COLO668 (cell line): ENCODE measurements around the gene NOC4L.
A peak's percentile ranks its signal among the peaks of the same experiment; 100 is the strongest.

Source experiments
- DNase-seq: peaks from one replicate; lab custom pipeline; 2025; ENCODE audit not compliant: unreplicated experiment; lab: John Stamatoyannopoulos, UW

NOC4L gene

DNA sequence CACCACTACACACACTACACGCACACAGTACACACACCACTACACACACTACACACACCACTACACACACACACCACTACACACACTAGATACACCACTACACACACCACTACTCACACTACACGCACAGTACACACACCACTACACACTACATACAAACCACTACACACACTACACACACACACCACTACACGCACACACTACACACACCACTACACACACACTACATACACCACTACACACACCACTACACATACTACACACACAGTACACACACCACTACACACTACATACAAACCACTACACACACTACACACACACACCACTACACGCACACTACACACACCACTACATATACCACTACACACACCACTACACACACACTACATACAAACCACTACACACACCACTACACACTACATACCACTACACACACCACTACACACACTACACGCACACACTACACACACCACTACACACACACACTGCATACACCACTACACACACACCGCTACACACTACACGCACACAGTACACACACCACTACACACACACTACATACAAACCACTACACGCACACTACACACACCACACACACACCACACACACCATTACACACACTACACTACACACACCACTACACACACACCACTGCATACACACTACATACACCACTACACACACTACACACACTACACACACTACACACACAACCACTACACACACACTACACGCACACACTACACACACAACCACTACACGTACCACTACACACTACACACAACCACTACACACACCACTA is 11.7 kb downstream of the NOC4L start:
- DNase-seq = no peak

- DNase-seq = no peak
Observed at GRCh38 chr12:132156573-132157325, 12.5 kb downstream of the NOC4L start.

DNA sequence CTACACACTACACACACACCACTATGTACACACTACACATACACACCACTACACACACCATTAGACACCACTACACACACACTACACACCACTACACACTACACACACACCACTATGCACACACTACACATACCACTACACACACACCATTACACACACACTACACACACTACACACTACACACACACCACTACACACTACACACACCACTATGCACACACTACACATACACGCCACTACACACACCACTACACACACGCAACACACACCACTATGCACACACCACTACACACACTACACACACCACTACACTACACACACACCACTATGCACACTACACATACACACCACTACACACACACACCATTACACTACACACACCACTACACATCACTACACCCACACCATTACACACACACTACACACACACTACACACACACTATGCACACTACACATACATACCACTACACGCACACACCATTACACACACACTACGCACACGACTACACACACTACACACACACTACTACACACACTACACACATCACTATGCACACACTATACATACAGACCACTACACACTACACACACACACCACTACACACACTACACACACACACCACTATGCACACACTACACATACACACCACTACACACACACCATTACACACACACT is 13.6 kb downstream of the NOC4L start:
- DNase-seq = no peak

GRCh38 chr12:132158677-132159554 is 14.7 kb downstream of the NOC4L start:
- peak; percentile 7 for DNase-seq

DNA sequence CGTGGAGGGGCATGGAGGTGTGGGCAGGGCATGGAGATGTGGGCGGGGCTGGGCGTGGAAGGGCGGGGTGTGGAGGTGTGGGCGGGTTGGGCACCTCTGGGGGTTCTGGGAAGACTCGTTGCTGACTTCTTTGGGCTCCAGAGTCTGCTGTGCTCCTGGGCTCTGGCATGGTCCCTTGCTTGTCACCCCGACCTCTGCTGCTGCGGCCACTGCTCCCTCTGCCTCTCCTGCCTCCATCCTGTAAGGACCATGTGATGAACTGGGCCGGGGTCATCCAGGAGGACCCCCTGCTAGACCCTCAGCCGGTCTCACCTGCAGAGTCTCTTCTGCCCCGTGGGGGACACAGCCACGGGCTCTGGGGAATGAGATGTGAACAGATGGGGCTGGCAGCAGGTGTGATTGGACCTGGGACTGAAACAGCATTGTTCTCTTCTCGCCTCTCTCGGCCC is 15.3 kb downstream of the NOC4L start:
- DNase-seq = no peak

GRCh38 chr12:132160016-132160415 is 15.8 kb downstream of the NOC4L start:
- no peak for DNase-seq

GRCh38 chr12:132160601-132161035 is 16.4 kb downstream of the NOC4L start:
- no peak for DNase-seq

DNA sequence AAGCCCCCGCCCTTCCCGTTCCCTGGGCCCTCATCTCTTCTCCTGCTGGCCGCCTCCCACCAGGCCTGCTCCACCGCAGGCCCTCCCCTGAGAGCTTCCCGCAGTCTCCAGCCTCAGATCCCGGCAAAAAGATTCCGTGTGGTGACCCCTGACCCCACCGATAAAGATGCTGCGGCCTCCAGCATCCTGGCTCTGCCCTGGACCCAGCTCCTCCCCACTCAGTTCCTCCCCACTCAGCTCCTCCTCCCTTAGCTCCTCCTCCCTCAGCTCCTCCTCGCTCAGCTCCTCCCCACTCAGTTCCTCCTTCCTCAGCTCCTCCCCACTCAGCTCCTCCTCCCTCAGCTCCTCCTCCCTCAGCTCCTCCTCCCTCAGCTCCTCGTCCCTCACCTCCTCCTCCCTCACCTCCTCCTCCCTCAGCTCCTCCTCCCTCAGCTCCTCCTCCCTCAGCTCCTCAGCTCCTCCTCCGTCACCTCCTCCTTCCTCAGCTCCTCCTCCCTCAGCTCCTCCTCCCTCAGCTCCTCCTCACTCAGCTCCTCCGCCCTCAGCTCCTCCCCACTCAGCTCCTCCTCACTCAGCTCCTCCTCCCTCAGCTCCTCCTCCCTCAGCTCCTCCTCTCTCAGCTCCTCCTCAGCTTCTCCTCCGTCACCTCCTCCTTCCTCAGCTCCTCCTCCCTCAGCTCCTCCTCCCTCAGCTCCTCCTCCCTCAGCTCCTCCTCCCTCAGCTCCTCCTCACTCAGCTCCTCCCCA is 17.0 kb downstream of the NOC4L start:
- DNase-seq = no peak

DNA sequence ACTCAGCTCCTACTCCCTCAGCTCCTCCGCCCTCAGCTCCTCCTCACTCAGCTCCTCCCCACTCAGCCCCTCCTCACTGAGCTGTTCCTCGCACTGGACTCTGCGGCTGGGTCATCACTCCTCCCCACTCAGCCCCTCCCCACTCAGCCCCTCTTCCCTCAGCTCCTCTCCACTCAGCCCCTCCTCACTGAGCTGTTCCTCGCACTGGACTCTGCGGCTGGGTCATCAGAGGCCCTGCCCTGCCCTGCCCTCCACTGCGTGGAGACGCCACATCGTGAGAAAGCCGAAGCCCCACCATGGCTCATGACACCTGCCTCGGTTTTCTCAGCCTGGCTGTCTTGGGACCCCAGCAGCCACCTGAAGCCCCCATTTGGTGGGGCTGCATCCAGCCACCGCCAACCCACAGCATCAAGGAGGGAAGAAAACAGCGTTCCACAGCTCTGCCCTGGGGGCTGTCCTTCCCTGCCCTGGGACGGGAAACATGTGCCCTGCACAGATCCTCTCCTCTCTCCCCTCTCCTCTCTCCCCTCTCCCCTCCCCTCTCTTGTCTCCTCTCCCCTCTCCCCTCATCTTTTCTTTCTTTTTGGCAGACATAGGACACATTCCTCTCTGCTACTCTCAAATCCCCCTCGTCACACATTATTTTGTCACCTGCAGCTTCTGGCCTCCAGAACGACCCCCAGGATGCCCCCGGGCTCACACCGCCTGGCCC is 17.7 kb downstream of the NOC4L start:
- DNase-seq = no peak

- DNase-seq = no peak
Observed at GRCh38 chr12:132162508-132163031, 18.3 kb downstream of the NOC4L start.

GRCh38 chr12:132163041-132163910 is 19.0 kb downstream of the NOC4L start:
- no peak for DNase-seq

GRCh38 chr12:132163911-132164288 is 19.6 kb downstream of the NOC4L start:
- DNase-seq = no peak

DNA sequence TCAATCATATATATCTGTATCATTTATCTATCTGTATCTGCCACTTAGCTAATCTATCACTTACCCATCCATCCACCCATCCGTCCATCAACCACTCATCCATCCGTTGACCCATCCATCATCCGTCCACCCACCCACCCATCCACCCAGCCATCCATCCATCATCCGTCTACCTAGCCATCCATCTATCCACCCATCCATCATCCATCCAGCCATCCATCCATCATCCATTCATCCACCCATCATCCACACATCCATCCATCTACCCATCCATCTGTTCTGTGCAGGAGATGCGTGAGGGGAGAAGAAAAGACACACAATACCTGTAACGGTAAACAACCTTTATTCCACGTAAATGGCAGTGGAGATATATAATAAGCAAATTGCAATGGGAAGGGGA is 20.2 kb downstream of the NOC4L start:
- DNase-seq = no peak

- DNase-seq = no peak
Observed at GRCh38 chr12:132165584-132165983, 21.3 kb downstream of the NOC4L start.

- no peak for DNase-seq
Observed at GRCh38 chr12:132166093-132166492, 21.8 kb downstream of the NOC4L start.

DNA sequence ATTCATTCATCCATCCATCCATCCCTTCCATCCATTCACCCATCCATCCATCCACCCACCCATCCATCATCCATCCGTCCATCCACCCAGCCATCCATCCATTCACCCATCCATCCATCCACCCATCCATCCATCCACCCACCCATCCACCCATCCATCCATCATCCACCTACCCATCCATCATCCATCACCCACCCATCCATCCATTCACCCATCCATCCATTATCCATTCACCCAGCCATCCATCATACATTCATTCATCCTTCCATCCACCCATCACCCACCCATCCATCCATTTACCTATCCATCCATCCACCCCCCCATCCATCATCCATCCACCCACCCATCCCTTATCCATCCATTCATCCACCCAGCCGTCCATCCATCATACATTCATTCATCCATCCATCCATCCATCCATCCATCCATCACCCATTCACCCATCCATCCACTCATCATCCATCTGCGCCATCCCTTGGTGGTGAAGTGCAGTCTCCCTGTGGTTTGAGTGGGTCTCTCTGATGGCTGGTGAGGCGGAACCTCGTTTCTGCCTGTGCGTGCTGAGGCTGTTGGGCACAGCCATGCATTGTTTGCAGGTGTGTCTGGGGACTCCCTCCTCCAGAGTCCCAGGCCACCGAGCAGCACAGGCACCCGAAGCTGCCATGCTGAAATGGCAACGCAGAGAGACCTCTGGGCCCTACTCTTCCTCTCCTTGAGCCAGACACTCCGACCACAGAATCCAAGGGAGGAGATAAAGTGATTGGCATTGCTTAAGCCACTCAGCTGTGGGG is 22.7 kb downstream of the NOC4L start:
- no peak for DNase-seq

DNA sequence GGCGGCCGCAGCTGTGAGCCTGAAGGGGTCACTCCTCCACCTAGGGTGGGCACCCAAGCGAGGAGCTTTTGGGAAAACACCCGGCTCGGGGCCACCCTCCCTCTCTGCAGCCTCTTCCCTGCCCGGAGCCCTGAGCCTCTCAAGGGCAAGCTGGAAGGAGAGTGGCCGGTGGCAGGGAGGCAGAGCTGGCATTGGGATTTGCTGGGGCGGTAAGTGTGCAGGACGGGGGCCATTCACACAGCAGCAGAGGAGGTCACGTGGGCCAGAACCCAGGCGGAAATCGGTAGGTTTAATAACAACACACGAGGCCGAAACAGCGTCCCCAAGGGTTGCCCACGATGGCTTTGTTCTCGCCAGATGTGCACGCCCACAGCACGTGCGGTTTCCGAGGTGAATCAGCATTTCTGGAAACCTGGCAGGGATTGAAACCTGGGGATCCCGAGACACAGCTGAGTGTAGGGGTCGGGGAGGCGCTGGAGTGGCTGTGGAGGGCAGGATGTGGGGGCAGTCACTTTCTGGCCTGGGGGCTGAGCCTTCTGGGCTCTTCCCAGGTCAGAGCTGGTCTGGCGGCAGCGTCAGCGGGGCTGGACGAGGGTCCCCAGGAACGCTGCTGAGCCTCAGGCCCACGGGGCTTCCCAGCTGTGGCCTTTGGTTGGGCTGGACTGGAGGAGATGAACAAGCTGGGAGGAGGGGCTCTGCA is 23.5 kb downstream of the NOC4L start:
- no peak for DNase-seq
